Measurements from ENCODE around the gene ZNF644. TPM values are rescaled to one million over a fixed set of nuclear protein-coding genes. Genes with fewer than 3 reads are reported as not detected.

Gene ZNF644
- total and polyA plus RNA-seq, 4 donors = 6.8 to 38.8 (median 27.2) TPM

DNA sequence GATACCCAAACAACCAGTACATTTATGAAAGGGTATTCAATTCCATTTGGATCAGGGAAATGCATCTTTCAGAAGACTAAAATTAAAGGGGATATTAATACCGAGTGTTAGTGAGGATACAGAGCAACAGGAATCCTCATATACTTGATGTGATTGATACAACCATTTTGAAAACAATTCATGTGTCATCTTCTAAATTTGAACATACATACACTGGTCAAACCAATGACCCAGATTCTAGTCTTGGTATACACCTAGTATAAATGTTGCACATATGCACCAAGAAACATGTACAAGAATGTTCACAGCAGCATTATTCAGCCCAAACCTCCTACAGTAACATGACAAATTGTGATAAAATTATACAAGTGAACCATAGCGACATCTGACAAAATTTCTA, 58.6 kb downstream of the ZNF644 start:
- H3K4me1 ChIP-seq (ENCODE audit: control insufficient read depth in 4 of 4, insufficient read depth in 4 of 4, low read length in 3 of 4) = peaks cover 0 to 12% (median 6%) of the 10 kb centered on the region in 4 donors
- no peak overlapping the region for H3K27ac ChIP-seq (ENCODE audit: low read depth in 1 of 2, low read length in 2 of 2)
- no peak for DNase-seq (ENCODE audit: low spot score)
- TF ChIP-seq, protein P1, sequence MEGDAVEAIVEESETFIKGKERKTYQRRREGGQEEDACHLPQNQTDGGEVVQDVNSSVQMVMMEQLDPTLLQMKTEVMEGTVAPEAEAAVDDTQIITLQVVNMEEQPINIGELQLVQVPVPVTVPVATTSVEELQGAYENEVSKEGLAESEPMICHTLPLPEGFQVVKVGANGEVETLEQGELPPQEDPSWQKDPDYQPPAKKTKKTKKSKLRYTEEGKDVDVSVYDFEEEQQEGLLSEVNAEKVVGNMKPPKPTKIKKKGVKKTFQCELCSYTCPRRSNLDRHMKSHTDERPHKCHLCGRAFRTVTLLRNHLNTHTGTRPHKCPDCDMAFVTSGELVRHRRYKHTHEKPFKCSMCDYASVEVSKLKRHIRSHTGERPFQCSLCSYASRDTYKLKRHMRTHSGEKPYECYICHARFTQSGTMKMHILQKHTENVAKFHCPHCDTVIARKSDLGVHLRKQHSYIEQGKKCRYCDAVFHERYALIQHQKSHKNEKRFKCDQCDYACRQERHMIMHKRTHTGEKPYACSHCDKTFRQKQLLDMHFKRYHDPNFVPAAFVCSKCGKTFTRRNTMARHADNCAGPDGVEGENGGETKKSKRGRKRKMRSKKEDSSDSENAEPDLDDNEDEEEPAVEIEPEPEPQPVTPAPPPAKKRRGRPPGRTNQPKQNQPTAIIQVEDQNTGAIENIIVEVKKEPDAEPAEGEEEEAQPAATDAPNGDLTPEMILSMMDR (IDR thresholded peaks at IDR 0.05; ENCODE audit: low read depth, low read length, missing input control) = no peak
- no peak for TF ChIP-seq FOXA1 (IDR thresholded peaks at IDR 0.05)
- TF ChIP-seq, protein P2, sequence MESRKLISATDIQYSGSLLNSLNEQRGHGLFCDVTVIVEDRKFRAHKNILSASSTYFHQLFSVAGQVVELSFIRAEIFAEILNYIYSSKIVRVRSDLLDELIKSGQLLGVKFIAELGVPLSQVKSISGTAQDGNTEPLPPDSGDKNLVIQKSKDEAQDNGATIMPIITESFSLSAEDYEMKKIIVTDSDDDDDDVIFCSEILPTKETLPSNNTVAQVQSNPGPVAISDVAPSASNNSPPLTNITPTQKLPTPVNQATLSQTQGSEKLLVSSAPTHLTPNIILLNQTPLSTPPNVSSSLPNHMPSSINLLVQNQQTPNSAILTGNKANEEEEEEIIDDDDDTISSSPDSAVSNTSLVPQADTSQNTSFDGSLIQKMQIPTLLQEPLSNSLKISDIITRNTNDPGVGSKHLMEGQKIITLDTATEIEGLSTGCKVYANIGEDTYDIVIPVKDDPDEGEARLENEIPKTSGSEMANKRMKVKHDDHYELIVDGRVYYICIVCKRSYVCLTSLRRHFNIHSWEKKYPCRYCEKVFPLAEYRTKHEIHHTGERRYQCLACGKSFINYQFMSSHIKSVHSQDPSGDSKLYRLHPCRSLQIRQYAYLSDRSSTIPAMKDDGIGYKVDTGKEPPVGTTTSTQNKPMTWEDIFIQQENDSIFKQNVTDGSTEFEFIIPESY (IDR thresholded peaks at IDR 0.05) = no peak
- TF ChIP-seq FOXA2 (IDR thresholded peaks at IDR 0.05) = no peak
- TF ChIP-seq HNF4A (conservative IDR thresholded peaks at IDR 0.05) = no peak
- TF ChIP-seq RAD21 (IDR thresholded peaks at IDR 0.05) = no peak
- no peak for TF ChIP-seq EGR1 (IDR thresholded peaks at IDR 0.05; ENCODE audit: low read depth in 2 of 2)
- TF ChIP-seq, protein P3, sequence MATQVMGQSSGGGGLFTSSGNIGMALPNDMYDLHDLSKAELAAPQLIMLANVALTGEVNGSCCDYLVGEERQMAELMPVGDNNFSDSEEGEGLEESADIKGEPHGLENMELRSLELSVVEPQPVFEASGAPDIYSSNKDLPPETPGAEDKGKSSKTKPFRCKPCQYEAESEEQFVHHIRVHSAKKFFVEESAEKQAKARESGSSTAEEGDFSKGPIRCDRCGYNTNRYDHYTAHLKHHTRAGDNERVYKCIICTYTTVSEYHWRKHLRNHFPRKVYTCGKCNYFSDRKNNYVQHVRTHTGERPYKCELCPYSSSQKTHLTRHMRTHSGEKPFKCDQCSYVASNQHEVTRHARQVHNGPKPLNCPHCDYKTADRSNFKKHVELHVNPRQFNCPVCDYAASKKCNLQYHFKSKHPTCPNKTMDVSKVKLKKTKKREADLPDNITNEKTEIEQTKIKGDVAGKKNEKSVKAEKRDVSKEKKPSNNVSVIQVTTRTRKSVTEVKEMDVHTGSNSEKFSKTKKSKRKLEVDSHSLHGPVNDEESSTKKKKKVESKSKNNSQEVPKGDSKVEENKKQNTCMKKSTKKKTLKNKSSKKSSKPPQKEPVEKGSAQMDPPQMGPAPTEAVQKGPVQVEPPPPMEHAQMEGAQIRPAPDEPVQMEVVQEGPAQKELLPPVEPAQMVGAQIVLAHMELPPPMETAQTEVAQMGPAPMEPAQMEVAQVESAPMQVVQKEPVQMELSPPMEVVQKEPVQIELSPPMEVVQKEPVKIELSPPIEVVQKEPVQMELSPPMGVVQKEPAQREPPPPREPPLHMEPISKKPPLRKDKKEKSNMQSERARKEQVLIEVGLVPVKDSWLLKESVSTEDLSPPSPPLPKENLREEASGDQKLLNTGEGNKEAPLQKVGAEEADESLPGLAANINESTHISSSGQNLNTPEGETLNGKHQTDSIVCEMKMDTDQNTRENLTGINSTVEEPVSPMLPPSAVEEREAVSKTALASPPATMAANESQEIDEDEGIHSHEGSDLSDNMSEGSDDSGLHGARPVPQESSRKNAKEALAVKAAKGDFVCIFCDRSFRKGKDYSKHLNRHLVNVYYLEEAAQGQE (IDR thresholded peaks at IDR 0.05) = no peak
- no peak for TF ChIP-seq HNF4G (IDR thresholded peaks at IDR 0.05)
- no peak for TF ChIP-seq GABPA (IDR thresholded peaks at IDR 0.05 in 1 of 2, conservative IDR thresholded peaks at IDR 0.05 in 1 of 2)
- TF ChIP-seq NR2F2 (IDR thresholded peaks at IDR 0.05) = no peak
- TF ChIP-seq, protein P4, sequence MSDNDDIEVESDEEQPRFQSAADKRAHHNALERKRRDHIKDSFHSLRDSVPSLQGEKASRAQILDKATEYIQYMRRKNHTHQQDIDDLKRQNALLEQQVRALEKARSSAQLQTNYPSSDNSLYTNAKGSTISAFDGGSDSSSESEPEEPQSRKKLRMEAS (IDR thresholded peaks at IDR 0.05) = no peak
- TF ChIP-seq JUND (IDR thresholded peaks at IDR 0.05) = no peak
- TF ChIP-seq YY1 (IDR thresholded peaks at IDR 0.05) = no peak
- no peaks in the 10 kb centered on the region for H3K27me3 ChIP-seq (ENCODE audit: control insufficient read depth in 4 of 4, insufficient read depth in 4 of 4, low read length in 3 of 4)
- H3K9me3 ChIP-seq (ENCODE audit: control insufficient read depth in 4 of 4, low read length in 3 of 4) = no peaks in the 10 kb centered on the region
- no peak overlapping the region for H3K4me3 ChIP-seq (ENCODE audit: low read depth in 1 of 3, low read length in 3 of 3)
- H3K36me3 ChIP-seq (ENCODE audit: control insufficient read depth in 4 of 4, insufficient read depth in 3 of 4, low read depth in 1 of 4, low read length in 3 of 4) = no peaks in the 10 kb centered on the region
- H3K9ac ChIP-seq (ENCODE audit: low read depth in 1 of 2, low read length in 2 of 2) = no peak overlapping the region
- WGBS = 96% methylated on average over 2 of the region's 2 CpGs

DNA sequence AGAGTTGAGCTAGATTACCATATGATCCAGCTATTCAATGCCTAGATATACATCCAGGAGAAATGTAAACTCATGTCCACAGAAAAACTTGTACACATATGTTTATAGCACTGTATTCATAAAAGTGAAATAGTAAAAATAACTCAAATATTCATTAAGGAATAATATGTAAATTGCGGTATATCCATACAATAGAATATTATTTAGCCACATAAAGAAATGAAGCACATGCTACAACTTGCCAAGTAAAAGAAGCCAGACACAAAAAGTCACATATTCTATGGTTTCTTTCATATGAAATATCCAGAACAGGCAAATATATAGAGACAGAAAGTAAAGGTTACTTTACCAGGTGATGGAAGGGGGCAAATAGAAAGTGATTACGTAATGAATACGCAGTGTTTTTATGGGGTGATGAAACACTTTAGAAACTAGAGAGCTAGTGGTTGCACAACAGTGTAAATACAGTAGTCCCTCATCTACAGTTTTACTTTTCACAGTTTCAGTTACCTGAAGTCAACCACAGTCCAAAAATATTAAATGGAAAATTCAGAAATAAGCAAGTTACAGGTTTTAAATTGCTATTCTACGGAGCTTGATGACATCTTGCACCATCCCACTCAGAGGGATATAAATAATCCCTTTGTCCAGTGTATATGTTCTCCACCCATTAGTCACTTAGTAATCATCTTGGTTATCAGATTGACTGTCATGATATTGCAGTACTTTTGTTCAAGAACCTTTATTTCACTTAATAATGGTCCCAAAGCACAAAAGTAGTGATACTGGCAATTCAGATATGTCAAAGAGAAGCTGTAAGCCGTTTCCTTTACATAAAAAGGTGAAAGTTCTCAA, 62.3 kb downstream of the ZNF644 start:
- Histone ChIP-seq H3K9me3 (ENCODE audit: control insufficient read depth in 4 of 4, low read length in 3 of 4) (no peaks in the 10 kb centered on the region), H3K4me1 (ENCODE audit: control insufficient read depth in 4 of 4, insufficient read depth in 4 of 4, low read length in 3 of 4) (peaks cover 0 to 14% (median 6%) of the 10 kb centered on the region in 4 donors), H3K36me3 (ENCODE audit: control insufficient read depth in 4 of 4, insufficient read depth in 3 of 4, low read depth in 1 of 4, low read length in 3 of 4) (peaks cover 0 to 5% (median 0%) of the 10 kb centered on the region in 4 donors), H3K27me3 (ENCODE audit: control insufficient read depth in 4 of 4, insufficient read depth in 4 of 4, low read length in 3 of 4) (no peaks in the 10 kb centered on the region), H3K27ac (ENCODE audit: low read depth in 1 of 2, low read length in 2 of 2) (peak overlapping the region; percentile 45 to 69), H3K9ac (ENCODE audit: low read depth in 1 of 2, low read length in 2 of 2) (no peak overlapping the region), H3K4me3 (ENCODE audit: low read depth in 1 of 3, low read length in 3 of 3) (no peak overlapping the region)
- no peak for DNase-seq (ENCODE audit: low spot score)
- 67% methylated on average over 5 of the region's 5 CpGs for WGBS
- peak in 1 of 2 donors; percentile 29 for TF ChIP-seq RXRA (IDR thresholded peaks at IDR 0.05)
- no peak for TF ChIP-seq FOXA1 (IDR thresholded peaks at IDR 0.05)
- peak in 1 of 2 donors; percentile 36 for TF ChIP-seq RAD21 (IDR thresholded peaks at IDR 0.05)
- TF ChIP-seq EGR1 (IDR thresholded peaks at IDR 0.05; ENCODE audit: low read depth in 2 of 2) = no peak
- peak in 1 of 2 donors; percentile 56 for TF ChIP-seq JUND (IDR thresholded peaks at IDR 0.05)
- TF ChIP-seq NR2F2 (IDR thresholded peaks at IDR 0.05) = no peak
- peak; percentile 34 to 36 for TF ChIP-seq HNF4A (conservative IDR thresholded peaks at IDR 0.05)
- TF ChIP-seq, protein P3 (IDR thresholded peaks at IDR 0.05) = no peak
- TF ChIP-seq, protein P2 (IDR thresholded peaks at IDR 0.05) = no peak
- TF ChIP-seq, protein P4 (IDR thresholded peaks at IDR 0.05) = no peak
- TF ChIP-seq HNF4G (IDR thresholded peaks at IDR 0.05) = no peak
- no peak for TF ChIP-seq YY1 (IDR thresholded peaks at IDR 0.05)
